ENCODE measurements around the gene INAVA. TPM values are rescaled to one million over a fixed set of nuclear protein-coding genes. Genes with fewer than 3 reads are reported as not detected.
"Not testable (repeated sequence)": the region's sequence is repeated elsewhere in the genome, so short reads cannot be mapped to it uniquely, and the experiment has no call there.

The INAVA gene
- total RNA-seq, 2 experiments from 2014 or later: 0.42 to 0.57 TPM

DNA sequence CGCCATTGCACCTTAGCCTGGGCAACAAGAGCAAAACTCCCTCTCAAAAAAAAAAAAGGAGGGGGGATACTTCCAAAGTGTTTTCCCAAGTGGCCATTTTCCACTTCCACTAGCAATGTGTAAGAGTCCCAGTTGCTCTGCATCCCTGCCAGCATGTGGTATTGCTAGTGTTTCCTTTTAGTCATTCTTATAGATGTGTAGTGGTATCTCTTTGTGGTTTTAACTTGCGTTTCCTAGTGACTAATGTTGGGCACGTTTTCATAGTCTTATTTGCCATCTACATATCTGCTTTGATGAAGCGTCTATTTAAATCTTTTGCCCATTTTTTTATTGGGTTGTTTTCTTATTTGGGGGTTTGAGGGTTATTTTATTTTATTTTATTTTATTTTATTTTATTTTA, 31.1 kb downstream of the INAVA start:
- ATAC-seq (peak; percentile 71), DNase-seq (no peak)
- H3K4me1 Mint-ChIP-seq (ENCODE audit: low read depth): peaks cover 9% of the 10 kb centered on the region
- H3K36me3 Mint-ChIP-seq (ENCODE audit: low read depth): no peaks in the 10 kb centered on the region
- H3K27ac Mint-ChIP-seq: no peak overlapping the region
- H3K4me3 Mint-ChIP-seq: no peak overlapping the region
- H3K27me3 Mint-ChIP-seq (ENCODE audit: low read depth): peaks cover 28% of the 10 kb centered on the region
- CTCF ChIA-PET: no interaction called here
- H3K9me3 Mint-ChIP-seq (ENCODE audit: insufficient read depth): no peaks in the 10 kb centered on the region
- POLR2A ChIA-PET: no interaction called here

DNA sequence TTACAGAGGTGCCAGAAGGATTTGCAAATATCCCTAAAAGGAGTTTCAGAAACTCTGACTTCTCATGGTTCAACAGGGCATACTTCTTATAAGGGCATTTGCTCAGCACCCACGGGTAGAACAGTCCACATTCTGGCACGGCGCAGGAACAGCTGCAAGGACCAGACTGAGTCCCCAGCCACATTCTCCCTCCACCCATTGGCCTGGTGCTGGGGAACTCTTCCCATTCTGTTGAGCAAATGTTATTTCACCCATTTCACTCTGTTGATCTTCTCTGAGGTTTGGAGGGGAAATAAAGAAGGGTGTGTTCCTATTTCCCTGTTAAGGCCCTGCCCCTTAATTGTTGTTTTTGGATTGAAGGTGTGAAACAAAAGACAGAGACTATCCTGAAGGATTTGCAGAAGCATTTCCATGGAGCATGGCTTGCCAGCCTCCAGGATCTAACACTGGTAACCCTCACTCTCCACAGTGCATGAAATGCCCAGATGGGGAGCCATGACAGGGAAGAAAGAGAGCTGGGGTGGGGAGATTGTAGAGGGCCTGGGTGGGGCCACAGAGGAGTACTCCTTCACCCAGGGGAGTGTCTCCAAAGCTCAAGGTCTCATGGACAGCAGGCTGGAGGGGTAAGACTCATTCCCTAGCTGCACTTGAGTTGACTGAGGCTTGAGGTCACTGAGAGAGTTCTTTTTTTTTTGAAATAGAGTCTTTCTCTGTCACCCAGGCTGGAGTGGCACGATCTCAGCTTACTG, 35.0 kb downstream of the INAVA start:
- ChIA-PET POLR2A (no interaction called here), CTCF (no interaction called here)
- H3K27ac Mint-ChIP-seq: no peak overlapping the region
- H3K27me3 Mint-ChIP-seq (ENCODE audit: low read depth): peaks cover 15% of the 10 kb centered on the region
- peaks cover 5% of the 10 kb centered on the region for H3K36me3 Mint-ChIP-seq (ENCODE audit: low read depth)
- no peaks in the 10 kb centered on the region for H3K9me3 Mint-ChIP-seq (ENCODE audit: insufficient read depth)
- ATAC-seq (no peak), DNase-seq (no peak)
- peaks cover 9% of the 10 kb centered on the region for H3K4me1 Mint-ChIP-seq (ENCODE audit: low read depth)
- no peak overlapping the region for H3K4me3 Mint-ChIP-seq

DNA sequence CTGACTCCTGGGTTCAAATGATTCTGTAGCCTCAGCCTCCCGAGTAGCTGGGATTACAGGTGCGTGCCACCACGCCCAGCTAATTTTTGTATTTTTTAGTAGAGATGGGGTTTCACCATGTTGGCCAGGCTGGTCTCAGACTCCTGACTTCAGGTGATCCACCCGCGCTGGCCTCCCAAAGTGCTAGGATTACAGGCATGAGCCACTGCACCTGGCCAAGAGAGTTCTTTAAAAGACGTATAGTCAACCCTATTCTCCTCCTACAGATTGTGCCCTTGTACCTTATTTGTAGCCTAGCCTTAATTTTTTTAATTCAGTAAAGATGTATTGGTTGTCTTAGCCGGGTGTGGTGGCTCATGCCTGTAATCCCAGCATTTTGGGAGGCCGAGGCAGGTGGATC, 35.6 kb downstream of the INAVA start:
- H3K36me3 Mint-ChIP-seq (ENCODE audit: low read depth); H3K4me3 Mint-ChIP-seq; ATAC-seq; H3K27ac Mint-ChIP-seq; H3K9me3 Mint-ChIP-seq (ENCODE audit: insufficient read depth); POLR2A ChIA-PET; DNase-seq; H3K4me1 Mint-ChIP-seq (ENCODE audit: low read depth): not testable (repeated sequence)
- H3K27me3 Mint-ChIP-seq (ENCODE audit: low read depth): peaks cover 15% of the 10 kb centered on the region
- CTCF ChIA-PET: interaction anchor here (1.9 kb wide), 1 partner anchor 309 kb away, joined by 4 read pairs; no protein-coding TSS in a partner anchor

DNA sequence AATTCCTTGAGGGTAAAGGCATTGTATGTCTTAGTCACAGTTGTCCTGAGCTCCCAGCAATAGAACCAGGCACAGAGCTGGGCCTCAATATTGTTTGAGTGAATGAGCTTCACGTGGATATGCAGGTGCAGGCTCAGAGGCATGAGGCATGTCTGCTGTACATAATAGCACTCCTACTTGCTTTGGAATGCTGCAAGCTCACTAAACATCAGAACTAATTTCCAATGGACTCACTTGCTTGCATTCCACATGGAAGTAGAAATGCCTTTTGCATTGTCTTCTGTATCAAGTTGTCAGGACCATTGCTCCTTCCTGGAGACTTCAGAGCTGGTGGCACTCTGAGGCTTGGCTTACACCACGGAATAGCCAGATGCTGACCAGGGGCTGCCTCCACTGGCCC, 37.1 kb downstream of the INAVA start:
- DNase-seq (no peak), ATAC-seq (no peak)
- Mint-ChIP-seq H3K9me3 (ENCODE audit: insufficient read depth) (no peaks in the 10 kb centered on the region), H3K27me3 (ENCODE audit: low read depth) (peaks cover 15% of the 10 kb centered on the region), H3K27ac (no peak overlapping the region), H3K4me3 (no peak overlapping the region), H3K4me1 (ENCODE audit: low read depth) (peaks cover 2% of the 10 kb centered on the region), H3K36me3 (ENCODE audit: low read depth) (peaks cover 5% of the 10 kb centered on the region)
- POLR2A ChIA-PET: no interaction called here
- CTCF ChIA-PET: interaction anchor here (1.9 kb wide), 1 partner anchor 310 kb away, joined by 4 read pairs; no protein-coding TSS in a partner anchor

DNA sequence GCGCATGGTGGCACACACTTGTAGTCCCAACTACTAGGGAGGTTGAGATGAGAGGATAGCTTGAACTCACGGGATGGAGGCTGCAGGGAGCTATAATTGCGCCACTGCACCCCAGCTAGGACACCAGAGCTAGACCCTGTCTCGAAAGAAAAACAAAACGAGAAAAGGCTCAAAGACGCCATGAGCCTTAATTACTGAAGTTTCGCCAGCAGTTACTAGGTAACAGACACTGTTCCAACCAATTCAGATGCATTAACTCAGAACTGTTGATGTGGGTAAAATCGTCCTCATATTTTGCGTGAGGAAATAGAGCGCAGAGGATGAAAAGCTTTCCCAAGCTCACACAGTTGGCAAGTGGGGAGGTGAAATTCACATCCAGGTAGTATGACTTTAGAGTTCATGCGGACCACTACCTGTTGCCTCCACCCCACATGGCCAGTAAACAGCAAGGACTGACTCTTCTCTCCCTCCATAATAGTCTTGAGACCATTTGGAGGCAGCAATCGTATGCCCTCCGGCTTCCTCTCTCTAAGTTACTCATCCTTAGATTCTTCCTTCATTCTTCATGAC, 40.1 kb downstream of the INAVA start:
- Mint-ChIP-seq H3K36me3 (ENCODE audit: low read depth) (peaks cover 5% of the 10 kb centered on the region), H3K9me3 (ENCODE audit: insufficient read depth) (no peaks in the 10 kb centered on the region), H3K4me1 (ENCODE audit: low read depth) (peaks cover 5% of the 10 kb centered on the region), H3K27me3 (ENCODE audit: low read depth) (peaks cover 3% of the 10 kb centered on the region), H3K4me3 (no peak overlapping the region), H3K27ac (no peak overlapping the region)
- ATAC-seq (no peak), DNase-seq (no peak)
- CTCF ChIA-PET: no interaction called here
- POLR2A ChIA-PET: no interaction called here

DNA sequence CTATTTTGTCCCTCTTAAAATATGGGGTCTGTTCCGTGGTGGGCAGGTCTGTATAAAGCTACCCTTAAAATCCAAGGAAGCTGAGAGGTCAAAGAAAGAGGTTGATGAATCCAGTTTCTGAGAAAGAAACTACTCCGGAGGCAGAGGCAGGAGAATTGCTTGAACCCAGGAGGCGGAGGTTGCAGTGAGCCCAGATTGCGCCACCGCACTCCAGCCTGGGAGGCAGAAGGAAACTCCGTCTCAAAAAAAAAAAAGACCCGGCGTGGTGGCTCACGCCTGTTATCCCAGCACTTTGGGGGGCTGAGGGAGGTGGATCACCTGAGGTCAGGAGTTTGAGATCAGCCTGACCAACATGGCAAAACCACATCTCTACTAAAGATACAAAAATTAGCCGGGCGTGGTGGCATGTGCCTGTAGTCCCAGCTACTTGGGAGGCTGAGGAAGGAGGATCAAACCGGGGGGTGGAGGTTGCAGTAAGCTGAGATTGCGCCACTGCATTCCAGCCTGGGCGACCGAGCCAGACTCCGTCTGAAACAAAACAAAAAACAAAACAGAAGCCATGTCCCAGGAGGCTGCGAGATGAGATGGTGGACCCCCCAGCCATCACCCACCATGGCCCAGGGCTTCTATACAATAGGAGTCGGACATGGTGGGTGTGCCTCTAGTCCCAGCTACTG, 40.7 kb downstream of the INAVA start:
- ATAC-seq; CTCF ChIA-PET; H3K27me3 Mint-ChIP-seq (ENCODE audit: low read depth); DNase-seq; H3K9me3 Mint-ChIP-seq (ENCODE audit: insufficient read depth); H3K36me3 Mint-ChIP-seq (ENCODE audit: low read depth); H3K4me3 Mint-ChIP-seq; H3K27ac Mint-ChIP-seq; H3K4me1 Mint-ChIP-seq (ENCODE audit: low read depth); POLR2A ChIA-PET: not testable (repeated sequence)

DNA sequence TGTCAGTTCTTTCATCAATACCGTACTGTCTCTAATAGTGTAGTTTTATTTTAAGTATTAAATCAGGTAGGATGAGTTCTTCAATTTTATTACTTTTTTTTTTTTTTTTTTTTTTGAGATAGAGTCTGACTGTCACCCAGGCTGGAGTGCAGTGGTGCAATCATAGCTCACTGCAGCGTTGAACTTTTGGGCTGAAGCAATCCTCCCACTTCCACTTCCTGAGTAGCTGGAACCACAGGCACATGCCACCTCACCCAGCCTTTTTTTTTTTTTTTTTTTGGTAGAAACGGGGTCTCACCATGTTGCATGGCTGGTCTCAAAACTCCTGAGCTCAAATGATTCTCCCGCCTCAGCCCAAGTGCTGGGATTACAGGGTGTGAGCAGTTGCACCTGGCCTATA, 44.3 kb downstream of the INAVA start:
- no peak overlapping the region for H3K4me3 Mint-ChIP-seq
- peaks cover 14% of the 10 kb centered on the region for H3K9me3 Mint-ChIP-seq (ENCODE audit: insufficient read depth)
- ATAC-seq (peak; percentile 83), DNase-seq (peak; percentile 66)
- POLR2A ChIA-PET: no interaction called here
- peaks cover 8% of the 10 kb centered on the region for H3K27me3 Mint-ChIP-seq (ENCODE audit: low read depth)
- CTCF ChIA-PET: interaction anchor here (1.0 kb wide), 1 partner anchor 41 kb away, joined by 4 read pairs; no protein-coding TSS in a partner anchor
- peaks cover 9% of the 10 kb centered on the region for H3K36me3 Mint-ChIP-seq (ENCODE audit: low read depth)
- H3K4me1 Mint-ChIP-seq (ENCODE audit: low read depth): peaks cover 4% of the 10 kb centered on the region
- no peak overlapping the region for H3K27ac Mint-ChIP-seq

DNA sequence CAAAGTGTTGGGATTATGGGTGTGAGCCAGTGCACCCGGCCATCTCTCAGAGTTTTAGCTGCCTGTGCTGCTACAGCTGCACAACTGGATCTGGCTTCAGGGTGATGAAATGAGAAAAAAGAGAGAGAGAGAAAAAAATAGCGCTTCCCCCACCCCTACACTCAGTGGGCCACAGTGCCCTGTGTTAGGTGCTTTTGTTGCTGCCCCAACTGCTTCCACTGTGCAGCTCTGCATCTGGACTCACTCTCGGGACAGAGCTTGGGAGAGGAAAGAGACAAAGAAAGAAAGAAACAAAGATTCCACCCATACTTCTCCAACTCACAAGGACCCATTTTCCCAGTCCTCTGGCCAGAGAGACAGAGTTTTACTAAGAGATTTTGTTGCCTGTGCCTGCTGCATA, 50.4 kb downstream of the INAVA start:
- DNase-seq (no peak), ATAC-seq (no peak)
- Mint-ChIP-seq H3K4me3 (no peak overlapping the region), H3K36me3 (ENCODE audit: low read depth) (peaks cover 11% of the 10 kb centered on the region), H3K27me3 (ENCODE audit: low read depth) (peaks cover 25% of the 10 kb centered on the region), H3K27ac (no peak overlapping the region), H3K9me3 (ENCODE audit: insufficient read depth) (peaks cover 17% of the 10 kb centered on the region), H3K4me1 (ENCODE audit: low read depth) (no peaks in the 10 kb centered on the region)
- CTCF ChIA-PET: no interaction called here
- POLR2A ChIA-PET: no interaction called here

DNA sequence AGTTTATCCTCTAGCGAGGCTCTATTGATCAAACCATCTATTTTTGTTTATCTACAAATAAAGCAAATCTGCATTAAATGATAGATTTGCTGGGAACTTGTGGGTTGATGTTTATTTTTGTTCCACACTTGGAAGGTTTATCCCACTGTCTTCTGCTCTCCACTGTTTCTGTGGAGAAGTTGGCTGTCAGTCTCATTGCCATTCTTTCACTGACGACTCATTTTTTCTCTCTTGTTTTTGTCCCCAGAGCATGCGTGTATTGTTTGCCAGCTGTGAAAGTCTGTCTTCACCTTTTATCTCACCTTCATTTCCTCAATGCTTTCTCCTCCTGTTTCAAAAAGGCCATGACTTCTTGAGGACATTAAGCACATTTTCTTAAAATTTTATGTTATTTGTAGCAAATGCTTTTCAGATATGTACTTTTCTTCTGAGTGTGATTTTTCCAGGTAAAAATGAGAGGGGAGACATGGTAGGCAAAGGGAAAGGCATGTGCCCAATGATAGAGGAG, 52.4 kb downstream of the INAVA start:
- Mint-ChIP-seq H3K36me3 (ENCODE audit: low read depth) (peaks cover 4% of the 10 kb centered on the region), H3K9me3 (ENCODE audit: insufficient read depth) (peaks cover 6% of the 10 kb centered on the region), H3K4me1 (ENCODE audit: low read depth) (no peaks in the 10 kb centered on the region), H3K27me3 (ENCODE audit: low read depth) (peaks cover 24% of the 10 kb centered on the region), H3K27ac (no peak overlapping the region), H3K4me3 (no peak overlapping the region)
- no peak for ATAC-seq
- no peak for DNase-seq
- POLR2A ChIA-PET: no interaction called here
- CTCF ChIA-PET: interaction anchor here (2.9 kb wide), 1 partner anchor 25 kb away, joined by 16 read pairs; no protein-coding TSS in a partner anchor

DNA sequence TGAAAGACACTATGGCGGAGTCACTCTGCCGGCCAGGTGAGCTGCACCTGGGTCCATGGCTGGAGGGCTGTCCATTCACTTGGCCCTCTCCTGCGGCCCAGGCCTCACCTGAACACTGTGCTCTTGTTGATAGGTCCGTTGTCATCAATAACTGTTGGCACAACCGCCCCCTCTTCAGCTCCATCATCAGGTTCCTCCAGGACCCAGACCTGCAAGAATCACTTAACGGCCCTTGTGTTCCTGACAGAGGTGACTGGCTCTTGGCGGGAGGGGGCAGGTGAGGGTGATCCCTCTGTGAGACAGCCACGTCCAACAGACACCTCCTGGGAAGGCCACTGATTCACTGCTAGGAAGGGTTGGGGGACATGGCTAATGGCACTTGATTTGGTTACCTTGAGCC, 54.9 kb downstream of the INAVA start:
- Mint-ChIP-seq H3K36me3 (ENCODE audit: low read depth) (peaks cover 2% of the 10 kb centered on the region), H3K27me3 (ENCODE audit: low read depth) (peaks cover 30% of the 10 kb centered on the region), H3K4me3 (no peak overlapping the region), H3K4me1 (ENCODE audit: low read depth) (no peaks in the 10 kb centered on the region), H3K9me3 (ENCODE audit: insufficient read depth) (peaks cover 6% of the 10 kb centered on the region), H3K27ac (no peak overlapping the region)
- POLR2A ChIA-PET: no interaction called here
- no peak for DNase-seq
- CTCF ChIA-PET: interaction anchor here (2.9 kb wide), 1 partner anchor 22 kb away, joined by 16 read pairs; no protein-coding TSS in a partner anchor
- ATAC-seq: no peak

DNA sequence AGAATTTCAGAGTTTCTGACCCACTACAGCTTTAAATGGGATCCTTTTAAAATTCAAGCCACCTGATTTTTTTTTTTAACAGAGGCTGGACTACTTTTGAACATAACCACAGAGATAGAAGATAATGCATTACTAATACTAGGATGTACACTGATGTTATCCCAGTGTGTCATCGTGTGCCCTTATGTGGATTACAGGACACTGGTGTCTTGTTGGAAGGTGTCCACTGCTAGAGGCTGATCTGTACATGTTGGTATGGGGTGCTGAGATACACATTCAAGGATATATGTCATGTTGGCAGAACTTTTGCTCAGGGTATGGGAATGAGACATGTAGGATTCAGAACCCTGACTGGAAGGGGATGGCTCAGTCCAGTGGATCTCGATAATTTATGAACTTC, 56.3 kb downstream of the INAVA start:
- Mint-ChIP-seq H3K36me3 (ENCODE audit: low read depth) (peaks cover 2% of the 10 kb centered on the region), H3K27ac (no peak overlapping the region), H3K4me3 (no peak overlapping the region), H3K27me3 (ENCODE audit: low read depth) (peaks cover 30% of the 10 kb centered on the region), H3K4me1 (ENCODE audit: low read depth) (no peaks in the 10 kb centered on the region), H3K9me3 (ENCODE audit: insufficient read depth) (peaks cover 6% of the 10 kb centered on the region)
- ChIA-PET POLR2A (no interaction called here), CTCF (no interaction called here)
- ATAC-seq (no peak), DNase-seq (no peak)

DNA sequence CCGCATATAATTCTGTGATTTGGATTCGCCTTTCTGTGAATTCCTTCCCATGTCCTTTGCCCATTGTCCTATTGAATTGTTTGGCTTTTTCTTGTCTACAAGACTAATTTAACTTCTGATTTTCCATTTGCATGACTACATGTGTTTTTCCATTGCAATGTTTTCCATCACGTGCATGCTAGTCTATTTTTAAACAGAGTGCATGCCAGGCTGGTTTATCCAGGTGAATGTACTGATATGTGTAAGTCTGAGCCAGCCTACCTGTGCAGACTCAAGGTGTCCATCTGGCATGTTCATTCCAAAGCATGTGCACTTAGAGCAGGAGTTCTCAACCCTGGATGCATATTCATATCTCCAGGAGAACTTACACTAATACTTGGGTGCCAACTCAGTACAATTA, 59.7 kb downstream of the INAVA start:
- ChIA-PET POLR2A (no interaction called here), CTCF (interaction anchor here (1.2 kb wide), 1 partner anchor 17 kb away, joined by 5 read pairs; no protein-coding TSS in a partner anchor)
- Mint-ChIP-seq H3K9me3 (ENCODE audit: insufficient read depth) (no peaks in the 10 kb centered on the region), H3K36me3 (ENCODE audit: low read depth) (no peaks in the 10 kb centered on the region), H3K4me3 (no peak overlapping the region), H3K27ac (no peak overlapping the region), H3K27me3 (ENCODE audit: low read depth) (peaks cover 26% of the 10 kb centered on the region), H3K4me1 (ENCODE audit: low read depth) (no peaks in the 10 kb centered on the region)
- no peak for DNase-seq
- ATAC-seq: no peak

Data from activated CD8-positive, alpha-beta T cell treated with anti-CD3 and anti-CD28 coated beads, Interleukin-2, amount 10 ng/mL, durations not matched to agents 7 days and 5 days (primary cell).